Keratinocyte (primary cell): ENCODE data around the gene CD68. TPM values are rescaled to one million over a fixed set of nuclear protein-coding genes. Genes with fewer than 3 reads are reported as not detected.

ENCODE experiments used
- DNase-seq: peaks from one replicate; pipeline ENCODE4 v3.0.0-alpha.2; 2011; ENCODE audit warnings: low read depth, missing footprints, low spot score
- FAIRE-seq: peaks from 2 replicates; lab custom pipeline; 2011; peaks lifted over from hg19 to GRCh38; lab: Jason Lieb, UNC
- H2AFZ ChIP-seq: 2 replicates; pipeline ENCODE4 v1.6.0; 2012; ENCODE audit warnings: low read length, control low read depth, inconsistent platforms; ENCODE audit not compliant: control insufficient read depth
- H3K27ac ChIP-seq: 2 replicates; pipeline ENCODE4 v1.5.1; 2011; ENCODE audit warnings: low read length; ENCODE audit not compliant: control insufficient read depth, insufficient read depth
- H3K27me3 ChIP-seq: 3 replicates; pipeline ENCODE4 v1.6.0; 2011; ENCODE audit warnings: low read length; ENCODE audit not compliant: control insufficient read depth, insufficient read depth; ENCODE audit errors: extremely low read depth
- H3K36me3 ChIP-seq, 2 experiments: 2 replicates in 1 of 2; 3 replicates in 1 of 2; pipeline ENCODE4 v1.5.1; 2011; ENCODE audit warnings: low read length in 2 of 2, mild to moderate bottlenecking in 1 of 2; ENCODE audit not compliant: control insufficient read depth in 2 of 2, insufficient read depth in 2 of 2; ENCODE audit errors: extremely low read depth in 1 of 2
- H3K4me1 ChIP-seq: 3 replicates; pipeline ENCODE4 v1.5.1; 2011; ENCODE audit warnings: low read length; ENCODE audit not compliant: control insufficient read depth, insufficient read depth; ENCODE audit errors: extremely low read depth
- H3K4me2 ChIP-seq: 3 replicates; pipeline ENCODE4 v1.6.0; 2011; ENCODE audit warnings: low read depth, low read length; ENCODE audit not compliant: control insufficient read depth, insufficient read depth; ENCODE audit errors: extremely low read depth
- H3K4me3 ChIP-seq, 3 experiments: fragments of 200-600 bp in 1 of 3; sonication (generic) in 1 of 3; 2 replicates in 2 of 3; 3 replicates in 1 of 3; pipeline ENCODE4 v1.5.1; 2011 to 2016; ENCODE audit warnings: low read length in 3 of 3, mild to moderate bottlenecking in 3 of 3, control low read depth in 2 of 3, inconsistent platforms in 1 of 3, low read depth in 1 of 3, mixed read lengths in 1 of 3, mixed run types in 1 of 3, moderate library complexity in 1 of 3; ENCODE audit not compliant: control insufficient read depth in 2 of 3, insufficient read depth in 2 of 3; ENCODE audit errors: extremely low read depth in 1 of 3
- H3K79me2 ChIP-seq: 2 replicates; pipeline ENCODE4 v1.6.0; 2012; ENCODE audit warnings: low read length; ENCODE audit not compliant: control insufficient read depth, insufficient read depth
- H3K9ac ChIP-seq: 3 replicates; pipeline ENCODE4 v1.6.0; 2011; ENCODE audit warnings: low read length; ENCODE audit not compliant: control insufficient read depth, insufficient read depth; ENCODE audit errors: extremely low read depth
- H3K9me1 ChIP-seq: 3 replicates; pipeline ENCODE4 v1.6.0; 2011; ENCODE audit warnings: low read length; ENCODE audit not compliant: control insufficient read depth, insufficient read depth; ENCODE audit errors: extremely low read depth
- H3K9me3 ChIP-seq: 2 replicates; pipeline ENCODE4 v1.5.1; 2012; ENCODE audit warnings: low read depth, low read length; ENCODE audit not compliant: control insufficient read depth
- H4K20me1 ChIP-seq: 3 replicates; pipeline ENCODE4 v1.6.0; 2011; ENCODE audit warnings: low read length; ENCODE audit not compliant: control insufficient read depth, insufficient read depth; ENCODE audit errors: extremely low read depth
- EZH2 ChIP-seq: IDR thresholded peaks from one replicate; pipeline ENCODE4 v1.6.1; 2012; ENCODE audit warnings: inconsistent platforms, mild to moderate bottlenecking, low read length, moderate library complexity
- dilution Hi-C: fragments of 300-500 bp; cut with MboI; formaldehyde crosslinking; loops from one replicate; pipeline ENCODE4 v1.7.0; 2020; ENCODE audit warnings: low sequenced_read_pairs; ENCODE audit not compliant: extremely low pct_ligation_motif_present
- polyA plus RNA-seq, 5 experiments: library from polyadenylated mRNA; depleted of rRNA in 3 of 5; stranded (reverse) in 3 of 5; stranded (forward) in 1 of 5; unstranded in 1 of 5; fragments of >200 nt; gene quantifications; 1 replicate in 1 of 5; 2 replicates in 3 of 5; 3 replicates in 1 of 5; pipeline versions ENCODE4 v1.2.1 to v1.2.3, GENCODE V29; 2011 to 2012; ENCODE audit warnings: missing spikeins in 2 of 5, low read depth in 1 of 5, low replicate concordance in 1 of 5
- TF ChIP-seq, protein P1 (sequence below), 3 experiments: IDR thresholded peaks in 1 of 3; conservative IDR thresholded peaks in 1 of 3; optimal IDR thresholded peaks in 1 of 3; 2 replicates in 2 of 3; 3 replicates in 1 of 3; pipeline versions ENCODE3 to v1.5.1; 2011; ENCODE audit warnings: low read length in 3 of 3, mild to moderate bottlenecking in 3 of 3, moderate library complexity in 2 of 3, control low read depth in 1 of 3, inconsistent platforms in 1 of 3; ENCODE audit not compliant: insufficient read depth in 2 of 3; ENCODE audit errors: extremely low read depth in 1 of 3

CD68 gene
- polyA plus RNA-seq, 1 donor (not counting 4 experiments of a cell fraction or from before 2014, with no cell fraction given): 14.0 TPM

DNA sequence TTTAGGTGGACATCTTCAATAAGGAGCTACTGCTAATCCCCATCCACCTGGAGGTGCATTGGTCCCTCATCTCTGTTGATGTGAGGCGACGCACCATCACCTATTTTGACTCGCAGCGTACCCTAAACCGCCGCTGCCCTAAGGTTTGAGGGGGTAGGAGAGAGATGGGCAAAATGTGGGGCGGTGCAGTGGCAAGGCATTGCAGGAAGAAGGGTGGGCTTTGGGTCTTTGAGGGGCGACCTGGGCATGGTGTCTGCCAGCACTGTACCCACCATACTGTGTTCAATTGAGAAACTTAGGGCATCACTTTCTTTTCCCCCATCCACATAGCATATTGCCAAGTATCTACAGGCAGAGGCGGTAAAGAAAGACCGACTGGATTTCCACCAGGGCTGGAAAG is 9.1 kb upstream of the CD68 start:
- Histone ChIP-seq H3K4me2 (no peak overlapping the region), H3K4me3 (no peak overlapping the region), H3K9me1 (no peaks in the 10 kb centered on the region), H2AFZ (no peak overlapping the region), H3K27me3 (no peaks in the 10 kb centered on the region), H3K9ac (no peak overlapping the region), H4K20me1 (peaks cover 16% of the 10 kb centered on the region), H3K4me1 (peaks cover 18% of the 10 kb centered on the region), H3K9me3 (no peaks in the 10 kb centered on the region), H3K27ac (no peak overlapping the region), H3K36me3 (peaks cover 39 to 52% of the 10 kb centered on the region in 2 experiments), H3K79me2 (peaks cover 48% of the 10 kb centered on the region)
- no peak for TF ChIP-seq EZH2
- TF ChIP-seq, protein P1, sequence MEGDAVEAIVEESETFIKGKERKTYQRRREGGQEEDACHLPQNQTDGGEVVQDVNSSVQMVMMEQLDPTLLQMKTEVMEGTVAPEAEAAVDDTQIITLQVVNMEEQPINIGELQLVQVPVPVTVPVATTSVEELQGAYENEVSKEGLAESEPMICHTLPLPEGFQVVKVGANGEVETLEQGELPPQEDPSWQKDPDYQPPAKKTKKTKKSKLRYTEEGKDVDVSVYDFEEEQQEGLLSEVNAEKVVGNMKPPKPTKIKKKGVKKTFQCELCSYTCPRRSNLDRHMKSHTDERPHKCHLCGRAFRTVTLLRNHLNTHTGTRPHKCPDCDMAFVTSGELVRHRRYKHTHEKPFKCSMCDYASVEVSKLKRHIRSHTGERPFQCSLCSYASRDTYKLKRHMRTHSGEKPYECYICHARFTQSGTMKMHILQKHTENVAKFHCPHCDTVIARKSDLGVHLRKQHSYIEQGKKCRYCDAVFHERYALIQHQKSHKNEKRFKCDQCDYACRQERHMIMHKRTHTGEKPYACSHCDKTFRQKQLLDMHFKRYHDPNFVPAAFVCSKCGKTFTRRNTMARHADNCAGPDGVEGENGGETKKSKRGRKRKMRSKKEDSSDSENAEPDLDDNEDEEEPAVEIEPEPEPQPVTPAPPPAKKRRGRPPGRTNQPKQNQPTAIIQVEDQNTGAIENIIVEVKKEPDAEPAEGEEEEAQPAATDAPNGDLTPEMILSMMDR (optimal IDR thresholded peaks at IDR 0.05 in 1 of 3, IDR thresholded peaks at IDR 0.05 in 1 of 3, conservative IDR thresholded peaks at IDR 0.05 in 1 of 3; ENCODE audit: extremely low read depth in 1 of 3, insufficient read depth in 2 of 3, low read length in 3 of 3): no peak
- no peak for DNase-seq
- no peak for FAIRE-seq
- dilution Hi-C loops: no loop called here

DNA sequence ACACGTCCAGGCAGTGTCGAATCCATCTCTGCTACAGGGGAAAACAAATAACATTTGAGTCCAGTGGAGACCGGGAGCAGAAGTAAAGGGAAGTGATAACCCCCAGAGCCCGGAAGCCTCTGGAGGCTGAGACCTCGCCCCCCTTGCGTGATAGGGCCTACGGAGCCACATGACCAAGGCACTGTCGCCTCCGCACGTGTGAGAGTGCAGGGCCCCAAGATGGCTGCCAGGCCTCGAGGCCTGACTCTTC is 7.2 kb upstream of the CD68 start:
- dilution Hi-C loops: no loop called here
- H3K9me1 ChIP-seq: no peaks in the 10 kb centered on the region
- H3K4me2 ChIP-seq: peak overlapping the region; percentile 93
- TF ChIP-seq, protein P1 (optimal IDR thresholded peaks at IDR 0.05 in 1 of 3, IDR thresholded peaks at IDR 0.05 in 1 of 3, conservative IDR thresholded peaks at IDR 0.05 in 1 of 3; ENCODE audit: extremely low read depth in 1 of 3, insufficient read depth in 2 of 3, low read length in 3 of 3): no peak
- no peak for TF ChIP-seq EZH2
- DNase-seq: no peak
- peaks cover 33% of the 10 kb centered on the region for H3K4me1 ChIP-seq
- H3K79me2 ChIP-seq: peaks cover 58% of the 10 kb centered on the region
- H3K27ac ChIP-seq: peak overlapping the region; percentile 94
- no peak for FAIRE-seq
- H3K27me3 ChIP-seq: no peaks in the 10 kb centered on the region
- H3K9me3 ChIP-seq: no peaks in the 10 kb centered on the region
- H3K4me3 ChIP-seq: peak overlapping the region; percentile 75 to 96 (median 84)
- H4K20me1 ChIP-seq: peaks cover 34% of the 10 kb centered on the region
- H2AFZ ChIP-seq: peak overlapping the region; percentile 45
- peaks cover 43 to 58% of the 10 kb centered on the region in 2 experiments for H3K36me3 ChIP-seq
- H3K9ac ChIP-seq: peak overlapping the region; percentile 88
